IMR-90 (cell line): ENCODE results near the gene GATA1. TPM values are rescaled to one million over a fixed set of nuclear protein-coding genes. Genes with fewer than 3 reads are reported as not detected.

Experiments
- ATAC-seq: fragments of 200-7000 bp; cut with Tn5 transposase; 2 replicates; pipeline ENCODE4 v1.9.1; 2020; ENCODE audit warnings: low read depth, mild to moderate bottlenecking, moderate library complexity
- BruUV-seq: library from RNA; stranded (reverse); fragments of 400-500 nt; replicated peaks from 2 replicates; lab custom pipeline; 2021; lab: Mats Ljungman, UMichigan
- CTCF ChIA-PET: fragments of 300-600 bp; formaldehyde crosslinking; extraction: SDS; loops from one replicate; lab custom pipeline; 2021; ENCODE audit warnings: antibody characterized with exemption; lab: Yijun Ruan, JAX
- POLR2A ChIA-PET: fragments of 300-600 bp; sonication (Branson Sonifier 250); formaldehyde crosslinking; loops from one replicate; lab custom pipeline; 2022; ENCODE audit warnings: antibody characterized with exemption; ENCODE audit not compliant: unreplicated experiment; lab: Charles Lee
- DNase-seq: peaks from one replicate; pipeline ENCODE4 v3.0.0; 2013
- H2AFZ ChIP-seq: replicated peaks from 2 replicates; pipeline ENCODE3; 2013; ENCODE audit warnings: low read length, mild to moderate bottlenecking; ENCODE audit not compliant: poor library complexity
- H2AK5ac ChIP-seq: 2 replicates; pipeline ENCODE4 v1.6.1; 2013; ENCODE audit warnings: low read depth, low read length, inconsistent platforms
- H2AK9ac ChIP-seq: replicated peaks from 2 replicates; pipeline ENCODE3; 2013; ENCODE audit warnings: mild to moderate bottlenecking, low read depth, low read length, moderate library complexity; ENCODE audit not compliant: poor library complexity
- H2BK120ac ChIP-seq: 2 replicates; pipeline ENCODE4 v1.6.1; 2013; ENCODE audit warnings: low read depth, low read length, inconsistent platforms
- H2BK15ac ChIP-seq: 3 replicates; pipeline ENCODE4 v1.6.1; 2013; ENCODE audit warnings: low read depth, low read length, inconsistent platforms
- H2BK20ac ChIP-seq: 2 replicates; pipeline ENCODE4 v1.6.1; 2013; ENCODE audit warnings: low read depth, mild to moderate bottlenecking, inconsistent platforms, low read length, moderate library complexity
- H2BK5ac ChIP-seq: 2 replicates; pipeline ENCODE4 v1.6.1; 2013; ENCODE audit warnings: mild to moderate bottlenecking, low read depth, low read length, inconsistent platforms; ENCODE audit not compliant: poor library complexity, severe bottlenecking
- H3K14ac ChIP-seq: replicated peaks from 2 replicates; pipeline ENCODE4 v1.6.1; 2013; ENCODE audit warnings: low read depth, low read length, inconsistent platforms
- H3K18ac ChIP-seq: 2 replicates; pipeline ENCODE4 v1.6.1; 2013; ENCODE audit warnings: low read depth, low read length, control low read depth
- H3K23ac ChIP-seq: 2 replicates; pipeline ENCODE4 v1.6.1; 2013; ENCODE audit warnings: low read depth, low read length, inconsistent platforms
- H3K27ac ChIP-seq: 2 replicates; pipeline ENCODE4 v1.5.1; 2013; ENCODE audit warnings: mild to moderate bottlenecking, control low read depth, low read length; ENCODE audit not compliant: insufficient read depth
- H3K27me3 ChIP-seq: 2 replicates; pipeline ENCODE4 v1.6.1; 2013; ENCODE audit warnings: low read length; ENCODE audit not compliant: control insufficient read depth, insufficient read depth
- H3K36me3 ChIP-seq: 2 replicates; pipeline ENCODE4 v1.6.1; 2013; ENCODE audit warnings: low read length, mixed read lengths; ENCODE audit not compliant: control insufficient read depth, insufficient read depth
- H3K4ac ChIP-seq: 2 replicates; pipeline ENCODE4 v1.6.1; 2013; ENCODE audit warnings: low read depth, low read length, inconsistent platforms
- H3K4me1 ChIP-seq: 2 replicates; pipeline ENCODE4 v1.6.1; 2013; ENCODE audit warnings: low read length, mixed read lengths; ENCODE audit not compliant: control insufficient read depth, insufficient read depth
- H3K4me2 ChIP-seq: 2 replicates; pipeline ENCODE4 v1.6.1; 2013; ENCODE audit warnings: low read depth, mild to moderate bottlenecking, control low read depth, low read length, moderate library complexity
- H3K4me3 ChIP-seq: 2 replicates; pipeline ENCODE4 v1.5.1; 2013; ENCODE audit warnings: low read depth, mild to moderate bottlenecking, control low read depth, low read length, moderate library complexity; ENCODE audit not compliant: insufficient read depth
- H3K56ac ChIP-seq: 2 replicates; pipeline ENCODE4 v1.6.1; 2013; ENCODE audit warnings: low read length, inconsistent platforms; ENCODE audit not compliant: insufficient read depth; ENCODE audit errors: extremely low read depth
- H3K79me1 ChIP-seq, 2 experiments: 2 replicates each; pipeline ENCODE4 v1.6.1; 2013; ENCODE audit warnings: low read length in 2 of 2, inconsistent platforms in 1 of 2, low read depth in 1 of 2
- H3K9ac ChIP-seq: 2 replicates; pipeline ENCODE4 v1.6.1; 2013; ENCODE audit warnings: low read depth, low read length, control low read depth
- H3K9me1 ChIP-seq: 2 replicates; pipeline ENCODE4 v1.6.1; 2013; ENCODE audit warnings: low read length, inconsistent platforms; ENCODE audit not compliant: insufficient read depth
- H3K9me3 ChIP-seq: 2 replicates; pipeline ENCODE4 v1.6.1; 2013; ENCODE audit warnings: low read length; ENCODE audit not compliant: control insufficient read depth, insufficient read depth
- H4K20me1 ChIP-seq: 2 replicates; pipeline ENCODE4 v1.6.1; 2013; ENCODE audit warnings: low read length, inconsistent platforms; ENCODE audit not compliant: insufficient read depth
- H4K5ac ChIP-seq: 2 replicates; pipeline ENCODE4 v1.6.1; 2013; ENCODE audit warnings: mild to moderate bottlenecking, low read depth, low read length, control low read depth
- H4K8ac ChIP-seq, 2 experiments: 2 replicates each; pipeline ENCODE4 v1.6.1; 2013; ENCODE audit warnings: low read depth in 2 of 2, low read length in 2 of 2, control low read depth in 1 of 2, inconsistent platforms in 1 of 2
- H4K91ac ChIP-seq: 2 replicates; pipeline ENCODE4 v1.6.1; 2013; ENCODE audit warnings: low read depth, low read length, inconsistent platforms; ENCODE audit not compliant: insufficient read depth
- MXI1 ChIP-seq: IDR thresholded peaks from 2 replicates; pipeline ENCODE4 v1.6.1; 2012; ENCODE audit warnings: low read depth, mild to moderate bottlenecking, low read length, moderate library complexity, borderline replicate concordance
- RFX5 ChIP-seq: IDR thresholded peaks from 2 replicates; pipeline ENCODE4 v1.8.0; 2012; ENCODE audit warnings: low read depth, mild to moderate bottlenecking, low read length, moderate library complexity
- WGBS, 2 experiments: methylation state at CpG; one replicate each; pipeline versions ENCODE4 v1.1.5 to v1.1.7; 2013; ENCODE audit warnings: missing lambda C conversion rate in 2 of 2; ENCODE audit not compliant: insufficient read length in 1 of 2; ENCODE audit errors: extremely low coverage in 2 of 2; 5-methylcytosine and 5-hydroxymethylcytosine counted together
- dilution Hi-C: fragments of 300-500 bp; cut with HindIII; formaldehyde crosslinking; loops from one replicate; pipeline ENCODE4 v1.14.3; 2018; ENCODE audit warnings: low sequenced_read_pairs; ENCODE audit not compliant: unreplicated experiment
- in situ Hi-C: fragments of 300-500 bp; cut with MboI; formaldehyde crosslinking; loops from 3 replicates; pipeline ENCODE4 v1.14.3; 2019; ENCODE audit warnings: low sequenced_read_pairs, inconsistent platforms, mixed read lengths
- intact Hi-C: fragments of 100-400 bp; cut with micrococcal nuclease; formaldehyde crosslinking; loops from 2 replicates; pipeline ENCODE4 v1.10.0; 2022
- polyA plus RNA-seq, 3 experiments: library from polyadenylated mRNA; depleted of rRNA; stranded (reverse); fragments of >200 nt; gene quantifications; 2 replicates each; pipeline ENCODE4 v1.2.3, GENCODE V29; 2012; ENCODE audit warnings: low replicate concordance in 1 of 3
- total RNA-seq: library from RNA; depleted of rRNA; stranded (reverse); fragments of >200 nt; gene quantifications from 2 replicates; pipeline ENCODE4 v1.2.3, GENCODE V29; 2012

Gene GATA1
- total and polyA plus RNA-seq, 2 of the 4 experiments (the other 2 are of a cell fraction), result not detected

DNA sequence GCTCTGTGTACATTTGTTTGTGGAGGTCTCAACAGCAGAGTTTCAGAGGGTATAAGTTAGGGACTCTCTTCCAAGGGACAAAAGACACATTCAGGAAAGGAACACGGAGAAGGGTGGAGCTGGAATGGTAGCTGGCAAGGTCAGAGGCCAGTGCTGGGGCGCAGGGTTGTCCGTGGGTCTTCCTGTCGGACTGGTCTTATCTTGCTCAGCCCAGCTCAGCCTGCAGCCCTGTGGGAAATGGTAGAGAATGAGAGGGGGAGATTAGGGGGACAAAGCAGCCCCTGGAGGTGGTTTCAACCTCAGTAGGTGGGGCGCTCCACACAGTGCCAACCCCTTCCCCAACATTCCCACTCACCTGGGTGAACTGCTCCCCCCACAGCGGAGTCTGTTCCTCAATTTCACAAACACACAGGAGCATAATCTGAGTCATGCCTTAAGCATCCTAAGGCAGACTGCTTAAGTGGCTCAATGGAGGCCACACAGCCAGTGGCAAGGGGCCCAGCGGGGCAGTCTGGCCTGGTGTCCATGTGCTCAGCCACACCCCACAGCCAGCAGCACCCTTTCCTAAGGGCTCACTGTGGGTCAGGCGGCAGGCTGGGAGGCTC lies 8.6 kb downstream of the GATA1 start:
- Histone ChIP-seq H3K4me3 (no peak overlapping the region), H3K9me1 (peaks cover 7% of the 10 kb centered on the region; the same call in 1 of the 2 replicates), H3K27me3 (peaks cover 3% of the 10 kb centered on the region; the same call in 1 of the 2 replicates), H3K4me2 (no peak overlapping the region), H3K56ac (no peak overlapping the region), H3K27ac (no peak overlapping the region), H2BK5ac (no peak overlapping the region), H3K9me3 (no peaks in the 10 kb centered on the region), H3K18ac (no peak overlapping the region), H3K9ac (no peak overlapping the region), H4K8ac (peak overlapping the region; percentile 24 to 88; a peak in 2 of 4 replicates), H4K5ac (no peak overlapping the region), H2BK15ac (no peak overlapping the region), H3K14ac (no peak overlapping the region), H3K36me3 (no peaks in the 10 kb centered on the region), H2BK20ac (no peak overlapping the region), H2BK120ac (no peak overlapping the region), H3K4me1 (no peaks in the 10 kb centered on the region; the same call in none of the 2 replicates), H4K20me1 (no peaks in the 10 kb centered on the region), H3K23ac (no peak overlapping the region), H2AK9ac (peak overlapping the region; percentile 71), H2AK5ac (no peak overlapping the region; the same call in 1 of the 2 replicates), H2AFZ (peak overlapping the region; percentile 80), H3K79me1 (no peaks in the 10 kb centered on the region), H4K91ac (peak overlapping the region; percentile 47; the same call in 1 of the 2 replicates), H3K4ac (peak overlapping the region; percentile 36; the same call in 1 of the 2 replicates)
- peak; percentile 74 for ATAC-seq
- TF ChIP-seq RFX5 (no peak), MXI1 (peak; percentile 29; the same call in 1 of the 2 replicates)
- in situ Hi-C loops, result no loop called here
- 60% methylated on average over 1 of the region's 8 CpGs; no CpG with 5 or more reads in 1 of the 2 experiments for WGBS, 2 experiments
- ChIA-PET CTCF (no interaction called here), POLR2A (no interaction called here)
- no TSS peak for BruUV-seq
- intact Hi-C loops, result no loop called here
- dilution Hi-C loops, result no loop called here
- peak; percentile 47 for DNase-seq
